Neural cell (in vitro differentiated cells): ENCODE data around the gene SOAT2. TPM values are rescaled to one million over a fixed set of nuclear protein-coding genes. Genes with fewer than 3 reads are reported as not detected.

ENCODE experiments used
- H2AFZ ChIP-seq: fragments of 200-600, 300-800 bp; sonication (generic), shearing (Covaris generic); 2 replicates; pipeline ENCODE4 v1.6.0; 2014; ENCODE audit warnings: low read depth, mild to moderate bottlenecking, antibody characterized with exemption, low read length, moderate library complexity
- H3F3A ChIP-seq: fragments of 200-600 bp; shearing (Covaris generic); 2 replicates; pipeline ENCODE4 v1.6.1; 2016; ENCODE audit warnings: mild to moderate bottlenecking, moderate library complexity, mixed read lengths, antibody characterized with exemption, low read length; ENCODE audit not compliant: insufficient read depth, poor library complexity, severe bottlenecking
- H3K27ac ChIP-seq: fragments of 200-600, 300-800 bp; sonication (generic), shearing (Covaris generic); 2 replicates; pipeline ENCODE4 v1.5.1; 2014; ENCODE audit warnings: mild to moderate bottlenecking, low read length, moderate library complexity
- H3K27me3 ChIP-seq: fragments of 300-800, 200-600 bp; sonication (generic), shearing (Covaris generic); 2 replicates; pipeline ENCODE4 v1.6.0; 2014; ENCODE audit warnings: mild to moderate bottlenecking, low read depth, low read length, moderate library complexity; ENCODE audit not compliant: insufficient read depth
- H3K36me3 ChIP-seq: fragments of 300-800, 200-600 bp; sonication (generic), shearing (Covaris generic); 2 replicates; pipeline ENCODE4 v1.5.1; 2014; ENCODE audit warnings: mild to moderate bottlenecking, antibody characterized with exemption, low read length, moderate library complexity; ENCODE audit not compliant: insufficient read depth
- H3K4me2 ChIP-seq: fragments of 300-800, 200-600 bp; sonication (generic), shearing (Covaris generic); 2 replicates; pipeline ENCODE4 v1.6.0; 2014; ENCODE audit warnings: mild to moderate bottlenecking, low read length
- H3K4me3 ChIP-seq: fragments of 300-800, 200-600 bp; sonication (generic), shearing (Covaris generic); 2 replicates; pipeline ENCODE4 v1.5.1; 2014; ENCODE audit warnings: mild to moderate bottlenecking, low read length, moderate library complexity
- H3K79me2 ChIP-seq: fragments of 200-600 bp; shearing (Covaris generic); replicated peaks from 2 replicates; pipeline ENCODE4 v1.6.0; 2014; ENCODE audit warnings: mild to moderate bottlenecking, low read length, moderate library complexity; ENCODE audit not compliant: insufficient read depth
- H3K9ac ChIP-seq: fragments of 300-800, 200-600 bp; sonication (generic), shearing (Covaris generic); 2 replicates; pipeline ENCODE4 v1.6.1; 2016; ENCODE audit warnings: mild to moderate bottlenecking, low read length, mixed read lengths
- H3K9me2 ChIP-seq: fragments of 200-600 bp; shearing (Covaris generic); 2 replicates; pipeline ENCODE4 v1.6.1; 2016; ENCODE audit warnings: mild to moderate bottlenecking, low read length, mixed read lengths; ENCODE audit not compliant: insufficient read depth
- H3K9me3 ChIP-seq: fragments of 200-600, 300-800 bp; sonication (generic), shearing (Covaris generic); 2 replicates; pipeline ENCODE4 v1.6.1; 2016; ENCODE audit warnings: mild to moderate bottlenecking, mixed run types, low read length, moderate library complexity, mixed read lengths
- H4K20me1 ChIP-seq: fragments of 200-600 bp; shearing (Covaris generic); 2 replicates; pipeline ENCODE4 v1.6.1; 2016; ENCODE audit warnings: mild to moderate bottlenecking, mixed run types; ENCODE audit not compliant: insufficient read depth
- CTCF ChIP-seq: fragments of 450-650 bp; IDR thresholded peaks from 2 replicates; pipeline ENCODE4 v1.5.1; 2014; ENCODE audit warnings: antibody characterized with exemption, mild to moderate bottlenecking, moderate library complexity; ENCODE audit not compliant: poor library complexity, severe bottlenecking
- EP300 ChIP-seq: fragments of 450-650 bp; conservative IDR thresholded peaks from 2 replicates; pipeline ENCODE4 v1.6.1; 2014; ENCODE audit warnings: antibody characterized with exemption, mild to moderate bottlenecking, moderate library complexity; ENCODE audit not compliant: poor library complexity, severe bottlenecking
- EZH2 ChIP-seq: fragments of 200-600, 300-800 bp; shearing (Covaris generic), sonication (generic); IDR thresholded peaks from 2 replicates; pipeline ENCODE4 v1.6.1; 2014; ENCODE audit warnings: antibody characterized with exemption, low read length, borderline replicate concordance, mild to moderate bottlenecking; ENCODE audit not compliant: insufficient read depth, poor library complexity, severe bottlenecking
- MXI1 ChIP-seq: fragments of 450-650 bp; conservative IDR thresholded peaks from 2 replicates; pipeline ENCODE4 v1.6.1; 2014; ENCODE audit warnings: antibody characterized with exemption, mild to moderate bottlenecking; ENCODE audit not compliant: poor library complexity, severe bottlenecking
- POLR2AphosphoS5 ChIP-seq: IDR thresholded peaks from 2 replicates; pipeline ENCODE4 v1.6.1; 2012
- RAD21 ChIP-seq: fragments of 450-650 bp; conservative IDR thresholded peaks from 2 replicates; pipeline ENCODE4 v1.6.1; 2014; ENCODE audit warnings: antibody characterized with exemption, mild to moderate bottlenecking, moderate library complexity
- REST ChIP-seq: IDR thresholded peaks from 2 replicates; pipeline ENCODE4 v1.6.1; 2012; ENCODE audit warnings: borderline replicate concordance
- SMC3 ChIP-seq: fragments of 450-650 bp; conservative IDR thresholded peaks from 2 replicates; pipeline ENCODE4 v1.6.1; 2014; ENCODE audit warnings: antibody characterized with exemption, mild to moderate bottlenecking, moderate library complexity; ENCODE audit not compliant: poor library complexity
- TAF1 ChIP-seq: IDR thresholded peaks from 2 replicates; pipeline ENCODE4 v1.6.1; 2012; ENCODE audit warnings: low read depth
- polyA plus RNA-seq: library from polyadenylated mRNA; depleted of rRNA; stranded (reverse); fragments of >200 nt; gene quantifications from 2 replicates; pipeline ENCODE4 v1.2.3, GENCODE V29; 2014

SOAT2 gene
- polyA plus RNA-seq, 1 donor from 2014 or later, result not detected

GRCh38 chr12:53082637-53083175 is 20.6 kb upstream of the SOAT2 start:
- H3K9me2 ChIP-seq, result no peaks in the 10 kb centered on the region
- H2AFZ ChIP-seq, result no peak overlapping the region
- no peaks in the 10 kb centered on the region for H3K36me3 ChIP-seq
- peaks cover 4% of the 10 kb centered on the region for H3F3A ChIP-seq
- peaks cover 11% of the 10 kb centered on the region for H3K79me2 ChIP-seq
- no peak overlapping the region for H3K9ac ChIP-seq
- H3K27ac ChIP-seq, result no peak overlapping the region
- H3K4me2 ChIP-seq, result no peak overlapping the region
- no peaks in the 10 kb centered on the region for H4K20me1 ChIP-seq
- TF ChIP-seq MXI1, result no peak
- TF ChIP-seq EP300, result no peak
- no peak for TF ChIP-seq CTCF
- no peak for TF ChIP-seq EZH2
- no peak for TF ChIP-seq REST
- TF ChIP-seq POLR2AphosphoS5, result no peak
- TF ChIP-seq SMC3, result no peak
- no peak for TF ChIP-seq RAD21
- TF ChIP-seq TAF1, result no peak
- H3K4me3 ChIP-seq, result no peak overlapping the region
- H3K9me3 ChIP-seq, result no peaks in the 10 kb centered on the region
- H3K27me3 ChIP-seq, result no peaks in the 10 kb centered on the region

GRCh38 chr12:53086361-53086760 is 16.9 kb upstream of the SOAT2 start:
- Histone ChIP-seq H3K27me3 (no peaks in the 10 kb centered on the region), H3K27ac (no peak overlapping the region), H3K79me2 (no peaks in the 10 kb centered on the region), H3K9me3 (no peaks in the 10 kb centered on the region), H4K20me1 (no peaks in the 10 kb centered on the region), H2AFZ (no peak overlapping the region), H3K9me2 (no peaks in the 10 kb centered on the region), H3K4me3 (no peak overlapping the region), H3K4me2 (no peak overlapping the region), H3F3A (no peaks in the 10 kb centered on the region), H3K9ac (no peak overlapping the region), H3K36me3 (no peaks in the 10 kb centered on the region)
- TF ChIP-seq RAD21, result no peak
- no peak for TF ChIP-seq EP300
- TF ChIP-seq POLR2AphosphoS5, result no peak
- TF ChIP-seq REST, result no peak
- TF ChIP-seq EZH2, result no peak
- TF ChIP-seq SMC3, result no peak
- TF ChIP-seq MXI1, result no peak
- TF ChIP-seq TAF1, result no peak
- no peak for TF ChIP-seq CTCF
